SK-N-SH (cell line): ENCODE measurements around the gene PLXDC1. TPM values are rescaled to one million over a fixed set of nuclear protein-coding genes. Genes with fewer than 3 reads are reported as not detected.

ENCODE experiments used
- CTCF ChIA-PET: fragments of 300-600, 350-600 bp; formaldehyde crosslinking; extraction: SDS; loops from one replicate; lab custom pipeline; 2021; lab: Yijun Ruan, JAX
- POLR2A ChIA-PET: fragments of 350-600 bp; sonication (Branson Sonifier 250); formaldehyde crosslinking; extraction: SDS; loops from one replicate; lab custom pipeline; 2020; ENCODE audit warnings: antibody characterized with exemption, inconsistent platforms; lab: Yijun Ruan, JAX
- DNase-seq: peaks from one replicate; pipeline ENCODE4 v3.0.0; 2012
- H2AFZ ChIP-seq: fragments of 200-600 bp; sonication (generic); 2 replicates; pipeline ENCODE4 v1.8.1; 2016; ENCODE audit warnings: antibody characterized with exemption, mild to moderate bottlenecking, low read depth
- H3F3A ChIP-seq: fragments of 200-600 bp; sonication (generic); replicated peaks from 2 replicates; pipeline ENCODE3; 2016; ENCODE audit warnings: antibody characterized with exemption, mild to moderate bottlenecking; ENCODE audit not compliant: insufficient read depth
- H3K27ac ChIP-seq, 2 experiments: fragments of 200-500 bp in 1 of 2; fragments of 200-600 bp in 1 of 2; sonication (Bioruptor generic) in 1 of 2; sonication (generic), shearing (Covaris generic) in 1 of 2; 2 replicates each; pipeline versions ENCODE4 v1.5.1 to v1.6.1; 2014 to 2016; ENCODE audit warnings: low read depth in 2 of 2, inconsistent platforms in 1 of 2, low read length in 1 of 2, mild to moderate bottlenecking in 1 of 2, mixed read lengths in 1 of 2
- H3K27me3 ChIP-seq: fragments of 200-600 bp; sonication (generic), shearing (Covaris generic); 2 replicates; pipeline ENCODE4 v1.6.1; 2016; ENCODE audit warnings: mixed run types; ENCODE audit not compliant: insufficient read depth
- H3K36me3 ChIP-seq, 2 experiments: fragments of 200-500 bp in 1 of 2; fragments of 200-600 bp in 1 of 2; sonication (Bioruptor generic) in 1 of 2; sonication (generic) in 1 of 2; replicated peaks in 1 of 2; 2 replicates each; pipeline versions ENCODE3 to v1.5.1; 2014 to 2016; ENCODE audit warnings: low read length in 1 of 2, mild to moderate bottlenecking in 1 of 2; ENCODE audit not compliant: insufficient read depth in 2 of 2, control insufficient read depth in 1 of 2
- H3K4me1 ChIP-seq, 2 experiments: fragments of 200-500 bp in 1 of 2; fragments of 200-600 bp in 1 of 2; sonication (Bioruptor generic) in 1 of 2; sonication (generic), shearing (Covaris generic) in 1 of 2; 2 replicates each; pipeline versions ENCODE4 v1.5.1 to v1.6.1; 2014 to 2016; ENCODE audit warnings: low read depth in 1 of 2, low read length in 1 of 2, mixed run types in 1 of 2; ENCODE audit not compliant: insufficient read depth in 2 of 2, control insufficient read depth in 1 of 2
- H3K4me2 ChIP-seq: fragments of 200-600 bp; sonication (generic), shearing (Covaris generic); 2 replicates; pipeline ENCODE4 v1.6.1; 2017; ENCODE audit warnings: mixed run types
- H3K4me3 ChIP-seq, 2 experiments: fragments of 200-500 bp in 1 of 2; fragments of 200-600 bp in 1 of 2; sonication (Bioruptor generic) in 1 of 2; sonication (generic), shearing (Covaris generic) in 1 of 2; 2 replicates each; pipeline versions ENCODE4 v1.5.1 to v1.8.1; 2014 to 2016; ENCODE audit warnings: low read depth in 2 of 2, inconsistent platforms in 1 of 2, low read length in 1 of 2, mild to moderate bottlenecking in 1 of 2, mixed read lengths in 1 of 2, moderate library complexity in 1 of 2
- H3K79me2 ChIP-seq: fragments of 200-600 bp; sonication (generic); 2 replicates; pipeline ENCODE4 v1.8.1; 2017; ENCODE audit warnings: mild to moderate bottlenecking; ENCODE audit not compliant: insufficient read depth
- H3K9ac ChIP-seq: fragments of 200-600 bp; sonication (generic); 2 replicates; pipeline ENCODE4 v1.6.1; 2017; ENCODE audit warnings: mixed run types
- H3K9me2 ChIP-seq: fragments of 200-600 bp; sonication (generic); 2 replicates; pipeline ENCODE4 v1.6.1; 2017; ENCODE audit warnings: mixed run types
- H3K9me3 ChIP-seq: fragments of 200-600 bp; sonication (generic); 2 replicates; pipeline ENCODE4 v1.6.1; 2017; ENCODE audit warnings: mixed run types, mild to moderate bottlenecking, moderate library complexity
- H4K20me1 ChIP-seq: fragments of 200-600 bp; sonication (generic); 2 replicates; pipeline ENCODE4 v1.6.1; 2017; ENCODE audit warnings: mild to moderate bottlenecking, mixed run types; ENCODE audit not compliant: insufficient read depth
- MEF2A ChIP-seq: IDR thresholded peaks from 2 replicates; pipeline ENCODE4 v1.4.0; 2012; ENCODE audit warnings: low read depth, borderline replicate concordance
- POLR2AphosphoS5 ChIP-seq: IDR thresholded peaks from 2 replicates; pipeline ENCODE4 v1.6.1; 2012; ENCODE audit warnings: low read depth, low read length
- RAD21 ChIP-seq: IDR thresholded peaks from 2 replicates; pipeline ENCODE4 v1.6.1; 2012; ENCODE audit warnings: mild to moderate bottlenecking, low read length
- RCOR1 ChIP-seq: fragments of 150-350 bp; IDR thresholded peaks from 2 replicates; pipeline ENCODE4 v1.6.1; 2017; ENCODE audit warnings: antibody characterized with exemption, low read length
- TCF12 ChIP-seq: IDR thresholded peaks from 2 replicates; pipeline ENCODE4 v1.4.0; 2012
- TEAD4 ChIP-seq: IDR thresholded peaks from 2 replicates; pipeline ENCODE4 v1.4.0; 2012; ENCODE audit warnings: mild to moderate bottlenecking, borderline replicate concordance; ENCODE audit not compliant: insufficient read depth
- YY1 ChIP-seq: IDR thresholded peaks from 2 replicates; pipeline ENCODE4 v1.4.0; 2012; ENCODE audit warnings: low read depth, mild to moderate bottlenecking
- WGBS: methylation state at CpG from one replicate; pipeline ENCODE4 v1.1.6; 2017; ENCODE audit warnings: low lambda C conversion rate; 5-methylcytosine and 5-hydroxymethylcytosine counted together
- polyA plus RNA-seq, 3 experiments: library from polyadenylated mRNA; depleted of rRNA; stranded (reverse); fragments of >200 nt; gene quantifications; 2 replicates each; pipeline ENCODE4 v1.2.3, GENCODE V29; 2012
- TF ChIP-seq, protein P1 (sequence below): IDR thresholded peaks from 2 replicates; pipeline ENCODE4 v1.6.1; 2012; ENCODE audit warnings: mild to moderate bottlenecking, low read depth, low read length, moderate library complexity

The PLXDC1 gene
- polyA plus RNA-seq, 1 of the 3 experiments (the other 2 are of a cell fraction), result 1.5 TPM

DNA sequence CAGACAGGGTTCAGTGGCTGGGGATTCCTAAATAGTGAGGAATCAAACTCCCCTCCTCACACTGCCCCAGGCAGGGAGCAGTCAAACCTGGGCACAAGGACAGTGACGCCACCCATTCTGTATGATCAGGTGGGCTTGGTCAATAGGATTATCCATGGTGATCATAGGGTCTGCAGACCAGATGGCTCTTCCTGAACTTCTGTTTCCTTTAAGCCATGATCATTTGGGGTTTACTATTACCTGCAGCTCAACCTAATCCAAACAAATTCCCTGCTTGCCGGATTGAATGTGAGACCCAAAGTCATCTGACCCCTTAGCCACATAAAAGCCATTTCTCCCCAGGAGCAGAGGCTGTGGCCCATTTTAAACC, 54.3 kb downstream of the PLXDC1 start:
- POLR2A ChIA-PET, result no interaction called here
- CTCF ChIA-PET, result interaction anchor here (1.6 kb wide), 1 partner anchor 68 kb away, joined by 4 read pairs; the partner anchor contains the start of gene ARL5C
- H3K9ac ChIP-seq, result no peak overlapping the region

DNA sequence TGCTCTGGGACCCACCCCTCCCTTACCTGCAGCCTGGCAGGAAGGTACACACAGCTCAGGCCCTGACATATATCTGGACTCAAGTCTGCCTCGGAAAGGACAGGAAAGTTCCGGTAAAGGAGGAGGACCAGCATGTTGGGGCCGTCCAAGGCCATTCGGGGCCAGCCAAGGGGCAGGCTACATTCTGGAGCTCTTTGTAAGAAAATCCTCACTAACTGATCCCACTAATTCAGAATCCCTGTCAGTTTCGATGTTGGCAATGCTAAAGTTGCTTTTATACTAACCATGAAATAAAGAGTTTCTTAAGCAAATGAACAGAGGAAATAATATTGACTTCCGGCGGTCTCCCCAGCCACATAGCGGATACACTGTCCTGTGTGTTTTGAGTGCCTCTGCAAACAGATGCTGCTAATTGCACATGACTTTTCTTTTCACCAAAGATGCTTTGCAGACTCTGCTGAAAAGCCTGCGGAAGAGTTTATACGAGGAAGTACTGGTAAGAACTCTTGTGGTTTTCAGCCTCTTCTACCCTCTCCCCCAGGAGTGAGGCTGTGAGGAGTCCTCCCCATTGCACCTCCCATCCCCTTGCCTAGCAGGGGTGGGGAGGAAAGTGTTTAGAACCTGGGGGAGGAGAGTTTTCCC, 54.8 kb downstream of the PLXDC1 start:
- Histone ChIP-seq H3K4me1 (peaks cover 0 to 22% of the 10 kb centered on the region in 2 experiments; a peak in 1 of 4 replicates), H3F3A (no peaks in the 10 kb centered on the region), H3K79me2 (no peaks in the 10 kb centered on the region), H4K20me1 (no peaks in the 10 kb centered on the region), H3K27me3 (no peaks in the 10 kb centered on the region), H2AFZ (no peak overlapping the region), H3K9me2 (no peaks in the 10 kb centered on the region), H3K4me2 (no peak overlapping the region), H3K9me3 (no peaks in the 10 kb centered on the region), H3K36me3 (no peaks in the 10 kb centered on the region), H3K27ac (no peak overlapping the region), H3K9ac (no peak overlapping the region), H3K4me3 (no peak overlapping the region)
- TF ChIP-seq MEF2A (no peak), POLR2AphosphoS5 (no peak), YY1 (no peak), RAD21 (no peak)
- TF ChIP-seq, protein P1, sequence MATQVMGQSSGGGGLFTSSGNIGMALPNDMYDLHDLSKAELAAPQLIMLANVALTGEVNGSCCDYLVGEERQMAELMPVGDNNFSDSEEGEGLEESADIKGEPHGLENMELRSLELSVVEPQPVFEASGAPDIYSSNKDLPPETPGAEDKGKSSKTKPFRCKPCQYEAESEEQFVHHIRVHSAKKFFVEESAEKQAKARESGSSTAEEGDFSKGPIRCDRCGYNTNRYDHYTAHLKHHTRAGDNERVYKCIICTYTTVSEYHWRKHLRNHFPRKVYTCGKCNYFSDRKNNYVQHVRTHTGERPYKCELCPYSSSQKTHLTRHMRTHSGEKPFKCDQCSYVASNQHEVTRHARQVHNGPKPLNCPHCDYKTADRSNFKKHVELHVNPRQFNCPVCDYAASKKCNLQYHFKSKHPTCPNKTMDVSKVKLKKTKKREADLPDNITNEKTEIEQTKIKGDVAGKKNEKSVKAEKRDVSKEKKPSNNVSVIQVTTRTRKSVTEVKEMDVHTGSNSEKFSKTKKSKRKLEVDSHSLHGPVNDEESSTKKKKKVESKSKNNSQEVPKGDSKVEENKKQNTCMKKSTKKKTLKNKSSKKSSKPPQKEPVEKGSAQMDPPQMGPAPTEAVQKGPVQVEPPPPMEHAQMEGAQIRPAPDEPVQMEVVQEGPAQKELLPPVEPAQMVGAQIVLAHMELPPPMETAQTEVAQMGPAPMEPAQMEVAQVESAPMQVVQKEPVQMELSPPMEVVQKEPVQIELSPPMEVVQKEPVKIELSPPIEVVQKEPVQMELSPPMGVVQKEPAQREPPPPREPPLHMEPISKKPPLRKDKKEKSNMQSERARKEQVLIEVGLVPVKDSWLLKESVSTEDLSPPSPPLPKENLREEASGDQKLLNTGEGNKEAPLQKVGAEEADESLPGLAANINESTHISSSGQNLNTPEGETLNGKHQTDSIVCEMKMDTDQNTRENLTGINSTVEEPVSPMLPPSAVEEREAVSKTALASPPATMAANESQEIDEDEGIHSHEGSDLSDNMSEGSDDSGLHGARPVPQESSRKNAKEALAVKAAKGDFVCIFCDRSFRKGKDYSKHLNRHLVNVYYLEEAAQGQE, result no peak
- CTCF ChIA-PET, result interaction anchor here (1.6 kb wide), 1 partner anchor 69 kb away, joined by 4 read pairs; the partner anchor contains the start of gene ARL5C
- no peak for DNase-seq
- WGBS, result 76% methylated on average over 10 of the region's 10 CpGs
- POLR2A ChIA-PET, result no interaction called here

More for the DNA sequence above, 54.3 kb downstream of the PLXDC1 start:
- Histone ChIP-seq H3K4me3 (no peak overlapping the region), H3K4me1 (peaks cover 0 to 24% of the 10 kb centered on the region in 2 experiments; a peak in 1 of 4 replicates), H4K20me1 (no peaks in the 10 kb centered on the region), H3K4me2 (no peak overlapping the region), H3F3A (no peaks in the 10 kb centered on the region), H3K9me2 (no peaks in the 10 kb centered on the region), H3K79me2 (no peaks in the 10 kb centered on the region), H2AFZ (no peak overlapping the region), H3K36me3 (no peaks in the 10 kb centered on the region), H3K9me3 (no peaks in the 10 kb centered on the region), H3K27me3 (no peaks in the 10 kb centered on the region), H3K27ac (no peak overlapping the region)
- TF ChIP-seq TEAD4 (no peak), MEF2A (no peak), YY1 (no peak), TCF12 (no peak)
- no peak for DNase-seq
- WGBS, result 100% methylated on average over 1 of the region's 2 CpGs

DNA sequence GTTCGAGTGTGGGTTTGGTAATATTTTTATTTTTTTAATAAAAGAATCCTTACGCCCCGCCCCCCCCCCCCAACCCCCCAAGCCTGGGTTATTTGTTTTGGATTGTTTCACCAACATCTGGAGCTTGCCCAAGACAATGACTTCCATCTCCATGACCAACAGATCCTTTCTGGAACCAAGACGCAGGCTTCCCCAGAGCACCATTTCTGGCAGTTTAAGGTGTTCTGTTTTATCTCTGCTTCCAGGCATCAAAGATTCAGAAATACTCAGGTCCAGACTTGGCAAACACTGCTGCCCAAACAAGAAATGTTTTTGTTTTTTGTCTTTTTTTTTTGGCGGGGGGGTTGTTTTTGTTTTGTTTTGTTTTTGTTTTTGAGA, 56.1 kb downstream of the PLXDC1 start:
- Histone ChIP-seq H4K20me1 (no peaks in the 10 kb centered on the region), H3K36me3 (no peaks in the 10 kb centered on the region), H3K4me3 (no peak overlapping the region), H3K4me2 (no peak overlapping the region), H3K27ac (no peak overlapping the region), H3K4me1 (peaks cover 0 to 22% of the 10 kb centered on the region in 2 experiments; a peak in 1 of 4 replicates), H3K9me3 (no peaks in the 10 kb centered on the region), H3K9ac (no peak overlapping the region), H3K27me3 (no peaks in the 10 kb centered on the region), H2AFZ (no peak overlapping the region), H3K79me2 (no peaks in the 10 kb centered on the region), H3K9me2 (no peaks in the 10 kb centered on the region), H3F3A (no peaks in the 10 kb centered on the region)
- ChIA-PET CTCF (no interaction called here), POLR2A (no interaction called here)
- DNase-seq, result no peak
- TF ChIP-seq RCOR1, result no peak
- WGBS, result 49% methylated on average over 5 of the region's 5 CpGs
